Astrocyte of the hippocampus (primary cell): ENCODE measurements around the gene COLEC12.

Experiments
- DNase-seq: peaks from one replicate; pipeline ENCODE4 v3.0.0; 2011; ENCODE audit warnings: low read depth, low spot score

The COLEC12 gene

DNA sequence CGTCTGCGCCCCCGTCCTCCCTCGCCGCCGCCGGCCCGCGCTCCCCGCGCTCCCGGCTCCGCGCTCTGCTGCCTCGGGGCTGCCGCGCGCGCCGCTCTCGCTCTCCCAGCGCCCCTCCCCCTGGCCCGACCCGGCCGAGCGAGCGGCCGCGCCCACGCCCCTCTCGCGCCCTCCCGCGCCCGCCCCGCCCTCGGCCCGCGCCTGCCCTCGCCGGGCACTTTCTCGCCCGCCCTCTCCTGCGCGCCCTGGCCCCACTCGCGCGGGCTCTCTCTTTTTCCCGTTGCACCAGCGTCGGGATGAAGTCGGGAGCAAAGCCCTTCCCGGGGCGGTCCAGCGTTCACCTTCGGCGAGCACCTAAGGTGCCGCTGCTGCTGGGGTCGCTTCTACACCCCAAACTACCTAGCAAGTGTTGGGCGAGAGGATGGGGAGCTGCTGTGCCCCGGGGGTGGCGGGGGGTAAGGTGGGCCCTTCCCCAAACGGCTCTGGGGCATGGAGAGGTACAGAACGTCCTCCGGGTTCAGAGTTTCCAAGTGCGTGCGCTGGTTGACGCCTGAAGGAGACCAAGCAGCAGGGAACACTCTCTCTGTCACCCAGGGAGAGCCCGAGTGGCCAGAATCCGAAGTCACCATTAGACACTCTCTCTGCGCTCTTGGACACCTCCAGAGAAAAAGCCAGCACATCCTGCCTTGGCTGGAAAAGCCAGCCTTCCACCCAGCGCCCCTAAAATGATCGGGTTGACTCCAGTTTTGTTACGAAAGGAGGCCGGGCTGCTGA, at the start of gene COLEC12:
TSS of gene COLEC12 (minus strand) at position 70 of the 774 bp plus-strand sequence. CDS start 187 bp downstream, outside the sequence.
- DNase-seq = peak; percentile 37

DNA sequence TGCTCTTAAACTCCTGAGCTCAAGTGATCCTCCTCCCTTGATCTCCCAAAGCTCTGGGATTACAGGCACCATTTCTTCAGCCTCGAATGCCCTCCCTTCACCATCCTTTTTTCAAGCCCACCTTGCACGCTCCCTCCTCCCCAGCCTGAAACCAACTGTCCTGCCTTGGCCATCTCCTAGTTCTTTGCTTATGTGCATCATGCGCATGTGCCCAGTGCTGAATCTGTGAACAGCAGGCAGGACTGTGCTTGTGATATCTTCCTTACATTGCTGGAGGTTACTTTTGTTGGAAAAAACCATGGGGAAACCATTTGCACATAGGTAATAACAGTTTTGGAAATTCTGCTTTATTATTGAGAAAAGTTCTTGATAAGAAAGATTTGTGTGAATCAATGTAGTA, 49.5 kb upstream of the COLEC12 start:
- no peak for DNase-seq

DNA sequence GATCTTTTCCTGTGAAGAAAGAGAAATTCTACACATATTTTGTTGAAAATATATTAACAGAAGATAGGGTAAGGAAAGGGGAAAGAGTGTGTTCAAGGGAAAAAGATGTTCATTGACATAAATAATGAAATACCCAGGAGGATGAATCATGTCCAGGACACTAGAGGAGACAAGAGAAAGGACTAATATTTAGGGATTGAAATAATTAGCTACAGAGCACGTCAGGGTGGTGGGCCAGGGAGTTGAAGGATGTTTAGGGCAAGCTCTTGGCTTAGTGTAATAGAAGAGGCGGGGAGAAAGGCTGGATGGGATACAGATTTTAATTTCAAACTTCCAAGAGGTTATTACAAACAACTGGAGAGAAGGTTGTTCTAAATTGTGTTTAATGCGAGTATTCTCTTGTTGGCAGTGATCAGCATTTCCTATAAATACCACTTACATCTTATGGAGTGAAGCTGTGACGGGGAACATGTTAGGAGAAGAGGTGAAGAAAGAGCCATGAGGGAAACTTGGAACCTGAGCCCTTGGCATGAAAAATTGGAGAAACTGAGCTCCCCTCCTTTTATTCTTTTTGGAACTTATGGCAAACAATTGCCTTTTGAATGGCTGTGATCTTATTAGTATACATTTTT, 43.1 kb upstream of the COLEC12 start:
- no peak for DNase-seq

DNA sequence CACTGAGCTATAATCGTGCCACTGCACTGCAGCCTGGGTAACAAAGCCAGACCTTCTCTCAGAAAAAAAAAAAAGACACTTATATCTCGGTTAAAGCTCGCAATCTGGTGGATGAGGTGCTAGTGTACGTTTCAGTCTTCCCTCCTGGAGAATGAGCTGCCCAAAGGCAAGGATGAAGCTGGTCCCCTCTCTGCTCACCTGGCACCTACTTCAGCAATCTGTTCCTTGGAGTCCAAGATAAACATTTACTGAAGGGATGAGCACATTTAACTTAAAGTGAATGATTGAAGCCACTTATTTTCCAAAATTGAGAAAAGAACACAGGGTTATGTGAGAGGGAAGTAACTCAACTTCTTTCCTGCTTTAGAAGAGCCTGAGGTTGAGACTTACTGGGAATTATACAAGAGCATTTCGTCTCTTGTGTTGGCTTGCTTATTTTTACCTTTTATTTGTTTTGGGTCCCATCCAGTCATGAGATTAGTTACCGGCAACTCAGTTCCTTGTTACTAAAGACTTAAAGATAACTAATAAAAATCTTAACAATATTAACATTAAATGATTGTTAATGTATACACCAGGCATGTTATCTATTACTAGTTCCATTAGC, 33.6 kb upstream of the COLEC12 start:
- no peak for DNase-seq

DNA sequence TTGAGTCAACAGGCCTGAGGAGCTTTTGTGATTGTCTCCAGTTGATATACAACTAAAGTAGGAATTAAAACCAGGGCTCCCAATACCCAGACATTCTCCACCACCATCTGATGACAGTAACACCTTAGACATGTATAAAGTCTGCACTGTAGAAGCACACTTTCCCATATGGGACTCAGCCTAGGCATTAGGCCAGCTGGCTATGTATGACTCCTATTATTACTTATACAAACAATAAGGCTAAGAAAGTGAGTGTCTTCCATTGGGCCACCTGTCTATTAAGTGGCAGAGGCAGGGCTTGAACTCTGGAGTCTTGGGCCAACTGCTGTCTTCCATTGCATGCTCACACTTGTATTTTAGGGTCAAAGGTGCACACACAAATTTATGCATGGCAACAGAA, 32.1 kb upstream of the COLEC12 start:
- DNase-seq = no peak

DNA sequence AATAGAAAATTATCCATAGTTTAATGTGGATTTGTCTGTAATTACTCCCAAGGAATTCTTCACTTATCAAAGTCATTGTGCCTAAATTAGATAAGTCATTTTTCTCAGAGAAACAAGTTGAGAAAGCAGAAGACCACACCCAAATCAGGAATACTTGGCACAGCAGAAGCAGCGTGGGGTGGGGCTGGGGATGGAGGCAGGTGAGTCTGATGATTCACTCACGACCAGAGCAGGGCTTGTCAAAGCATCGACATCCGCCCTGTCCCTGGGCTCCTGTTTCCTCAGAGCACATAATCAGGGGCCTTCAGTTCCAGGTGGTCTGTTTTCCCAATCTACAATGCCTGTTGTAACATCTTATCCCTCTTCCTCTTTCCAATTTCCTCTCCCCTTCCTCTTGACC, 31.5 kb upstream of the COLEC12 start:
- DNase-seq = no peak

DNA sequence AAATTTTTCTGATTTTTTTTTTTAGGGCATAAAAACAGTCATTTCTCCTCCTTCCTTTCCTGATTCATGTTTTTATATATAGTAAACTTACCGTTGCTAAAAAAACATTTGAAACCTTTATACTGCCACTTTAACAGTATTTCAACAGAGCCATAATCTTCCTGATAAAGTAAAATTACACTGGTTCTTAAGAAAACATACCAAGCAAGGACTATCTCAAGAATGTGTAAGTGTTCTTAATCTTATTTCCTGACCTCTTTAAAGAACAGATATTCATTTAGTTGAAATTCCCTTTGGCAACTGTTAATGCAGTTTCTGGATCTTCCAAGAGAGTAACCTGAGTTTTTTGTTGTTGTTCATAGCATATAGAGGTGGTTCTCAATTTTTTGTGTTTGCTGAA, 26.6 kb upstream of the COLEC12 start:
- no peak for DNase-seq

DNA sequence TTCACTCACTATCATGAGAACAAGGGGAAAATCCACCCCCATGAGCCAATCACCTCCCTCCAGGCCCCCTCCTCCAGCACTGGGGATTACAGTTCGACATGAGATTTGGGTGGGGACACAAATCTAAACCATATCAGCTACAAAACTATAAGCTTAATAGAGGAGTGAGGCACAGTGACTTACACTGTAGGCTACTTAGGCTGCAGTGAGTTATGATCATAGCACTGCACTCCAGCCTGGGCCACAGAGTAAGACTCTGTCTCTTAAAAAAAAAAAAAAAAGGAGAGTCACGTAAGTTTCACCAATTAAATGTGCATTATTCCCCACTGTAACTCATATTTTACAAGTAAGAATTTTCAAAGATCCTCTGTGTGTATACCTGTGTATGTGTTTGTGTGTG, 26.2 kb upstream of the COLEC12 start:
- DNase-seq = no peak

DNA sequence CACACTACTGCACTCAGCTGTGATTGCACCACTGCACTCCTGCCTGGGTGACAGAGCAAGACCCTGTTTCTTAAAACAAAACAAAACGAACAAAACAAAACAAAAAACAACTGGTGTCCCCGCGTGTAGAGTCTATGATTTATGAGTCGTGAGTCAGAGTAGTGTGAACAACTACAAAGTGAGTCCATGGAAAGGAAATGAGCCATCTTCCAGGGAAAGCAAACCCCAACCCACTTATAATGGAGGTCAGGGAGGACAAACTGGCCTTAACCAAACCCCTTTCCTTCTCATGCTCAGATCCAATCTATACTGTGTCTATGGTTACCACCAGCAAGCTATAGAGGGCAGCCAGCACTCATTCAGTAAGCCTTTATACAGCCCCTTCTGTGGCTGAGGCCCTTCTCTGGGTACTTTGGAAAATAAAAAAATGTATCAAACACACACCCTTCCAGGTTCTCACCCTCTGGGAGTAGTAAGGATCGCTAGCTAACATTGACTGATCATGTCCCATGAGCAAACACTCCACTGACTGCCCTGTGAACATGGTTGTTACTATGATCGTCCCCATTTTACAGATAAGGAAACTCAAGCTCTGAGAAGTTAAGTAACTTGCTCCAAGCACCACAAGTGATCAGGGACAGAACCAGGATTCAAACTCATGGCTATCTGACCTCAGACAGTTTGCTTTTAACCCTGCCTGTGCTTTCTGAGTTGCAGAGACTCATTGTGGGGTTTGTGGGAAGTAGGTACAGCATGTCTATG, 24.7 kb upstream of the COLEC12 start:
- peak; percentile 28 for DNase-seq

DNA sequence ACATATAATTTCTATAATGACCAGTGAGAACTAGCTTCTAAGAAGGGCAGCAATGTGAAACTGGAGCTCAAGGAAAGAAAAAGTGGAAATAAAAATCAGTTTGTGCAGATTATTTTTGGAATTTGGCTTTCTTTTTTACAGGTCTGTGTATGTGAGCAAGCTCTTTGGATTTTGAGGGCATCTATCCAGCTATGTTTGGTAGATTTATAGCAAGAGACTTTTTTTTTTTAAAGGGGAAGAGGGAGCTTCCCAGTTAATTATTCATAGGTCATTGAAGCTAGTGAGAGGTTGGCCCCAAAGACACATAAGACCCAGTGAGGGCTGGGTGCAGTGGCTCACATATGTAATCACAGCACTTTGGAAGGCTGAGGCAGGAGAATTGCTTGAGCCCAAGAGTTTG, 24.0 kb upstream of the COLEC12 start:
- peak; percentile 46 for DNase-seq

DNA sequence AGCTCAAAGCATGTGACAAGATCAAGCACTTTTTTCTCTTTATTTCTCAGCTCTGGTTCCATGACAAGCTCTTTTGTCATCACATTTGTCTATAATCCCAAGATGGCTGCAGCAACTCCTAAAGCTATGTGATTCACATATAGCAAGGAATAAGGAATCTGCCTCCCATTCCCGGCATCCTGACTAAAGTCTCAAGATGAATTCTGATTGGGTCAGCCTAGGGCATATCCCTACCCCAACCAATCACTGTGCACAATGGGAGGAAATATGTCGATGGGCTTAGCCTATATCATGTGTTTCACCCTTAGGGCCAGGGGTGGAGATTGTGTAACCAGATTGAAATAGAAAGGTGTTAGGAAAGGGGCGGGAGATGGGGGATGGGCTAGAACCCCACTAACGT, 23.1 kb upstream of the COLEC12 start:
- DNase-seq = no peak

DNA sequence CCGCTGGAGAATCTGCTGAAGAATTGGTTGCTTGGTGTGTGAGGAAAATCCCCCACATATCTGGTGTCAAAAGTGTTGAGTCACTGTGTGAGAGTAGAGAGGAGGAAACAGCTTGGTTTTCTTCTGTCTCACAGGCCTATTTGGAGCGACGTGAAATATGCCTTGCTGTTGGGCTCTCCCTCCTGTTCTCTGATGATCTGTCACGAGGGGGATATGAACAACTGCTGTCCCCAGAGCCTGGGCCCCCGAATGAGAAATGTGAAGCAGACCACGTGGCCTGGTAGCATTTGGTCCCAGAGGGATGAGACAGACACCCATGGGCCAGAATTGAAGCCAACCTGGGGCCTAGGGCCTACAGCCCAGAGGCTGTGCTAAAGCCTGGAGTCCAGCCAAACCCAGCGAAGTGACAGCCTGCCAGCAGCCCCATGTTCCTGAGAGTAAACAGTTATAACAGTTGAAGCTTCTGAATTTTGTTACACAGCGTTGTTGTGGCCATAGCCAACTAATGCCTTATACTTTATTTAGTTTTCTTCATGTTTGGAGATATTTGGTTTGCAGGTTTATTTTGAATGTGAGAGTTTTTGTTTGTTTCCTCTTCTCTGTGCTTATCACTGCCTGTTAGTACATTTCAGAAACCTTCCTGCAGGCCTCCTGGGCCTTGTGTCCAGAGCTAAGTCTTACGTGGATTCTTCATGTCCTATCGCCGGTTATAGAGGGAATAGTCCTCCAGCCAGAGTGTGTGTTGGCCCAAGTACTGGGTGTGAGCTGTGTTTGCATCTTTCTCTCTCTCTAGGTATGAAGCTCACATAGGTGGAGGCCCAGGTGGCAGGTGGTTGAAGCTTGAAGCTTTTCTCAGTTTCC, 18.7 kb upstream of the COLEC12 start:
- peak; percentile 59 for DNase-seq

DNA sequence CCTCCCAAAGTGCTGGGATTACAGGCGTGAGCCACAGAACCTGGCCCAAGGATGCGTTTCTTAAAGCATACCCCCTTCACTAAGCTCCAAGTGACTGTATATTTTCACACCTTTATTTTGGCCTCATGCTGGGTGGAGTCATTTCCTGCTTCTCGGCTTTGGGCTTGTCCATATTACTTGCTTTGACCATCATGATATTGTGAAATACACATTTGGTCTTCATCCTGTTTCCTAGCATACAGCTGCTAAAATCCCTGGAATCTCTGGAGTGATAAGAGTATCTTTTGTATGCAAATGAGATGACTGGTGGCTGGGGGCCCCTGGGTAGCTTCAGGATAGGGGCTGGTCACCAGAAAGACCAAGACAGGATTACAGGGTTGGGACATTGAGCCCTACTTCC, 17.6 kb upstream of the COLEC12 start:
- no peak for DNase-seq

DNA sequence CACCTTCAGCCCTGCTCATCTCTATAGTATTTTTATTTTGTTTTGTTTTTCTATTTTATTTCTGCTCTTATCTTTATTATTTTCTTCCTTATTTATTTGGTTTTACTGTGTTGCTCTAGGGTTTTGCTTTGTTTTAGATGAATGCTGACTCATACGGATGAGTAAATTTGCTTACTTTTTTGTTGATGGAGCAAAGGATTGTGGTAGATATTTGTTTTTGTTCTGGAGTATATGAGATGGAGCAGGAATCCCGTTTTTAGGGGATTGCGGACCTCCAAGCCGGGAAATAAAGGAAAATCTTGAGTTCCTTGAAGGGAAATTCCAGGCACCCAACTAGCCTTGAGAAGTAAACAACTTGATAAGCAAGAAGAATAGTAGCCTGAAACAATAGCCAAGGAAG, 15.3 kb upstream of the COLEC12 start:
- DNase-seq = no peak

DNA sequence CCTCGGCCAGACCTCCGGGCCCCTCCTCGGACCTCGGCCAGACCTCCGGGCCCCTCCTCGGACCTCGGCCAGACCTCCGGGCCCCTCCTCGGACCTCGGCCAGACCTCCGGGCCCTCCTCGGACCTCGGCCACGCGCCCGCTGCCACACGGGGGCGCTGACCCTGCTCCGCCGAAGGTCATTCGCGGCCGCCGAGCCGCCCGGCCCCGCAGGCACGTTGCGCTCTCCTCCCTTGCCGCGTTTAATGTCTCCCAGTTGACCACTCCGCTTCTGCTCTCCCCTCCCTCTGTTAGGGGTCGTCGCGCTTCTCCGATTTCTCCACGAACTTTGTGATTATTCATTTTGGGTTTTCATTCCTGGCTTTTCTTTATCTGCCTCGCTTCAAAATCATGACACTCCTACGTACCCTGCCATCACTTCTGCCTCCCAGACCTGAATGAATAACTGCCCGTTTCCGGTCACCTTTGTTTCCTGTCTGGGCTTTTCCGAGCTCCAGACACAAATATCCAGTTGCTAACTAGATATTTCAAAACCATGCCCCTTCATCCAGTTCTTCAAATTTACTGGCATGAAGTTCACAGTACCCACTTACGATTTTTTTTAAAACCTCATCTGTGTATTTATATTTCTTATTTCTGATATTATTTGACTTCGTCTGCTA, 14.8 kb upstream of the COLEC12 start:
- DNase-seq = no peak

DNA sequence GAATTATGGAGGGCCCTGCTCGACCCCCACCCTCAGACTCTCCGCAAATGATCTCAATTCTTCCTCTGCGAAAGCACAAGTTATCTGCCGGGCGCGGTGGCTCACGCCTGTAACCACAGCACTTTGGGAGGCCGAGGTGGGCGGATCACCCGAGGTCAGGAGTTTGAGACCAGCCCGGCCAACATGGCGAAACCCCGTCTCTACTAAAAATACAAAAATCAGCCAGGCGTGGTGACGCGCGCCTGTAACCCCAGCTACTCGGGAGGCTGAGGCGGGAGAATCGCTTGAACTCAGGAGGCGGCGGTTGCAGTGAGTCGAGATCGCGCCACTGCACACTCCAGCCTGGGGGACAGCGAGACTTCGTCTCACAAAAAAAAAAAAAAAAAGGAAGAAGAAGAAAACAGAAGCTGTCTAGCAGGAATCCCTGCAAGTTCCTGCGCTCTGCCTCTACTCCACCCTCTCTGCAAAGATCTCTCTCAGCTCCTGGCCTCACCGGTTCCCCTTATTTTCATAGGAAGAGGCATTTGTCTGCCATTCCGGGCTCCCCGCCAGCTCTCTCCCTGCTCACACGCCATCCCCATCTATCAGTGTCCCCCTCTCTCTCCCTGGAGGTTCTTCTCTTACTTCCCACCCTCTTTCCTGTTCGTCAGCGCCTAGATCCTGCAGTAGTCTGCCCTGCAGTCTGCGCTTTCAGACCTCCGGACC, 13.5 kb upstream of the COLEC12 start:
- DNase-seq = no peak

DNA sequence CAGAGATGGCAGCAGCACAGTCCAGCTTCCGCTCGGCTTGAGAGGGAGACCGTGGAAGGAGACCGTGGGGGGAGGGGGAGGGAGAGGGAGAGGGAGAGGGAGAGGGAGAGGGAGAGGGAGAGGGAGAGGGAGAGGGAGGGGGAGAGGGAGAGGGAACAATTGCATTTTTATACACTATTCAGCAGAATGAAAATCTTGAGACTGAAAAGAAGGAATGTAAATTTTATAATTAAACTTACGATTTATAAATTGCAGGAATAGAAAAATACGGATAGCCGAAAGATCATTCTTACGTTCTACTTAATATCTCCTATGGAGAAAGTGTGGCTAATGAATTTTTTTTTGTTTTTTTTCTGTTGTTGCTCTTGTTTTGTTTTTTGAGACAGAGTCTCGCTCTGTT, 12.5 kb upstream of the COLEC12 start:
- DNase-seq = no peak

DNA sequence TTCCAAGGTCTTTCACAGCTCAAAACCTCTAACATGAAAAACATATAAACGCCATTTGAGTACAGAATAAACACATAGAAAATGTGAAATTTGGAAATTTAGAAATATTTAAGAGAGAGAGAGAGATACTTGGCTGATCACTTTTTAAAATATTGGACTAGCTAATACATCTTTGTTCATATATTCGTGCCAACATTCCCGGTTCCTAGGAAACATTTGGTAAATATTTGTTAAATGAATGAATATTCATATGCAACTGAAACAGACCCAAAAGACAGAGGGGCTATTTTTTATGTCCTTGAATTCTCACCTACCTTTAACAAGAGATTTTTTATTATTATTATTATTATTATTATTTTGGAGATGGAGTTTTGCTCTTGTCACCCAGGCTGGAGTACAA, 8.3 kb upstream of the COLEC12 start:
- no peak for DNase-seq

DNA sequence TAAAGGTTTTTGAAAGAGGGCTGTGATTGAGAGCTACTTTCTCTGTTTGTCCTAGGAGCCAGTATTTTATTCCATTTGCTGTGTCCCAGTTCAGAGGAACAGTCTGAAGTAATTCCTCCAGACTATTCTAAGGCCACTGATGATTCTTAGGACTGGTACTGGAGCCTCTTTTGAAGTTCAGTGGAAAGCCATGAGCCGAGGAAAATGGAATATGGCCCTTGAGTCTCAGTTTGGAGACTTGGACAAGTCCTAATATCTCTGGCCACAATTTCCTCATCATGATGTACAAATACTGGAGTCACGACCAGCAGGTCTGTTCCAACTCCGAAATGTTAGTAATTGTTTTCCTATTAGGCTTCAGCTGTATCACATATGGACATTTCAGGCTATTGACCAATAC, 7.1 kb upstream of the COLEC12 start:
- DNase-seq = no peak

DNA sequence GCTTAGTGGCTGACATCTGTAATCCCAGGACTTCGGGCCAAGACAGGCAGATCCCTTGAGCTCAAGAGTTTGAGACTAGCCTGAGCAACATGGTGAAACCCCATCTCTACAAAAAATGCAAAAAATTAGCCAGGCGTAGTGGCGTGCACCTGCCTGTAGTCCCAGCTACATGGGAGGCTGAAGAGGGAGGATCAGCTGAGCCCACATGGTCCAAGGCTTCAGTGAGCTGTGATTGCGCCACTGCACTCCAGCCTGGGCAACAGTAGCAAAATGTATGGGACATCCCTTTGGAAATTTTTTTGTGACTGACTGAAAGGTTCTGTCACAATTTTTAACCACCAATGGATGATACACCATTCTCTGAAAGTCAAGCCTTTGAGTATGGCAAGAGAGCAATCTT, 6.3 kb upstream of the COLEC12 start:
- no peak for DNase-seq
